Measurements from ENCODE around the gene SKI.

SKI gene

DNA sequence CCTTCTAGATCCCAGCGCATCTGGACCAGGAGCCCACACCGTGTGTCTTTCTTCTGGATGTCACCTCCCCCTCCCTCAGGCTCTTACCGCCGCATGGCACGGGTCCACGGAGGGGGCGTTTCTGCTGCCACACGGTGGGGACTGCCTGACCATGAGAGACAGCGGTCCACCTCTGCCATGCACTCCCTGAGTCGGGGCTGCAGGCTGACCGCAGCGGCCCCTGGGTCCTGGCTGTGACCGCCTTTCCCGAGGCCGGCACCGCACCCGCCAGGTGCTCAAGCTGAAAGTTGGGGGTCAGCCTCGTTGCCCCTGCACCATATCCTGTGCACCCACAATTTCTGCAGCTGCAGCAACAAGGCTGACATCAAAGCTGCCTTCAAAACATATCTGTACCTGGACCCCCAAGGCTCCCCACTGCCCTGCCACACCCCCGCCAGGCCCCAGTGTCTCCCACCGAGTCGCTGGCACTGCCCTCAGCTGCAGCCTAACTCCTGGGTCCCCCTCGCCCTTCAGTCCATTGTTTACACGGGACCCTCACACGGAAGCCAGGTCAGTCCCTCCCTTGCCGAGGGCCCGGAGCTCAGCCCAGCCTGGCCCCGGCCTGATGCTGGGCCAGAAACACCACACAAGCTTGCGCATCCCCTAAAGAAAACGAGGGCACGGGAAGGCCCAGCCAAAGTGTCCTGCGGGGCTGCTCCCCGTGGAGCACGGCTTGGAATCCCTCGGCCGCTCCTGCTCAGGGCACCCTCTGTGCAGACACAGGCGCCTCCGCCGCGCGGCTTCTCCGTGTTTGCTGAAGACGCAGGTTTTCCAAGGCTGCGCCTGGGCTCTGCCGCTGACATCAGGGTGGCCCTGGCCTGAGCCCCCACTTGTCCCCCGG is 111.3 kb downstream of the SKI start:
- no peak for DNase-seq (ENCODE audit: low spot score)

DNA sequence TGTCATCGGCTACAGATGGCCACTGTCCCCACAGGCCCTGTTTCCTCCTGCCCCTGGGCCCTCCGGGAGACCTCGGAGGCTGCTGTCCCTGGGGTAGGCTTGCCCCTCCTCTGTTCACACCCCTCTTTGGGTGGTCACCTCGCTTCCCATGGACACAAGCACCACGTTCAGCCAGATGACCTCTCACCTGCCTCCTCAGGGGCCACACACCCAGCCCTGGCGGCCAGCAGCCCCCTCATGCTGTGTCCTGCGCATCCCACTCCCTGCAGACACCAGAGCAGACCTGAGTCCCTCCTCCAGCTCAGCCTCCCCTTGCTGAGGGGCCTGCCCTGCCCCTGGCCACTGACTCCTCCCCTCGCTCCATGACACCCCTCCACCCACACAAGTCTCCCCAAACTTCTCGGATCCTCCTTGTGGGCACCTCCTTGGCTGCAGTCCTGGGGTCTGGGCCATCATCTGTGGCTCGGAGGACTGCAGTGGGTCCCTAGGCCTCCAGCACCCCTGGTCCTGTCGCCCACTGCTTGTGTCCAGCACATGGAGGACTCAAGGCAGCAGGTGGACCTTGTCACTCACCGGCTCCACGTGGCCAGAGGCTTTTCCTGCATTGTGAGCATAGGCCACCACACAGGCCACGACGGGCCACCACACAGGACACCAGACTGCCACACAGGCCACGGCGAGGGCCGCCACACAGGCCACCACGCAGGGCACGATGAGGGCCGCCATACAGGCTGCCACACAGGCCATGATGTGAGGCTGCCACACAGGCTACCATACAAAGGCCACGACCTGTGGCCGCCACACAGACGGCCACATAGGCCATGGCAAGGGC is 112.2 kb downstream of the SKI start:
- DNase-seq (ENCODE audit: low spot score): no peak

- no peak for DNase-seq (ENCODE audit: low spot score)
These were observed 112.8 kb downstream of the SKI start for GRCh38 chr1:2340918-2341254.

GRCh38 chr1:2341706-2342383 is 113.7 kb downstream of the SKI start:
- no peak for DNase-seq (ENCODE audit: low spot score)

DNA sequence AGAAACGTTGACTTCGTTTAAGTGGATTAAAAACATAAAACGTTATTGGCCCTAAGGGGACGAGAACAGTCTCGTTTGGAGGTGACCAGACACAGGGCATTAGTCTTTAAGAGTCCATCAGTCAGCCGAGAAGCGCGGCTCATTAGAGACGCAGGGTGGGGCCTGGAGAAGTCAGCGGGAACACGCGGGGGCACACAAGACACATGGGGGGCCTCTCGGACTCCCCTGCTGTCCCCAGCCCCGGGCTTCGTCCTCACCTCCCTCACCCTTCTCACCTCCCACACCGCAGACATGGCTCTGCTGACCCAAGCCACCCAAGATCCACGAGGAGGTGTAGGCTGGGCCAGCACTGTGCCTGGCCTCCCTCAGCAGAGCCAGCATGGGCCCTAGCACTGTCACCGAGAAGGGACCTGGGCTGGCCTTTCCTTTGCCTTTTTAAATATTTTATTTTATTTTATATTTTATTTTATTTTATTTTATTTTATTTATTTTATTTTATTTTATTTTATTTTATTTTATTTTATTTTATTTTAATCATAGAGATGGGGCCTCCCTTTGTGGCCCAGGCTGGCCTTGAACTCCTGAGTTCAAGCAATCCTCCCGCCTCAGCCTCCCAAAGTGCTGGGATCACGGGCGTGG is 114.4 kb downstream of the SKI start:
- DNase-seq (ENCODE audit: low spot score): no peak

GRCh38 chr1:2343023-2343935 is 115.2 kb downstream of the SKI start:
- no peak for DNase-seq (ENCODE audit: low spot score)

GRCh38 chr1:2344121-2344681 is 116.1 kb downstream of the SKI start:
- no peak for DNase-seq (ENCODE audit: low spot score)

- no peak for DNase-seq (ENCODE audit: low spot score)
These were observed 116.7 kb downstream of the SKI start for GRCh38 chr1:2344744-2345296.

GRCh38 chr1:2345297-2346075 is 117.4 kb downstream of the SKI start:
- no peak for DNase-seq (ENCODE audit: low spot score)

DNA sequence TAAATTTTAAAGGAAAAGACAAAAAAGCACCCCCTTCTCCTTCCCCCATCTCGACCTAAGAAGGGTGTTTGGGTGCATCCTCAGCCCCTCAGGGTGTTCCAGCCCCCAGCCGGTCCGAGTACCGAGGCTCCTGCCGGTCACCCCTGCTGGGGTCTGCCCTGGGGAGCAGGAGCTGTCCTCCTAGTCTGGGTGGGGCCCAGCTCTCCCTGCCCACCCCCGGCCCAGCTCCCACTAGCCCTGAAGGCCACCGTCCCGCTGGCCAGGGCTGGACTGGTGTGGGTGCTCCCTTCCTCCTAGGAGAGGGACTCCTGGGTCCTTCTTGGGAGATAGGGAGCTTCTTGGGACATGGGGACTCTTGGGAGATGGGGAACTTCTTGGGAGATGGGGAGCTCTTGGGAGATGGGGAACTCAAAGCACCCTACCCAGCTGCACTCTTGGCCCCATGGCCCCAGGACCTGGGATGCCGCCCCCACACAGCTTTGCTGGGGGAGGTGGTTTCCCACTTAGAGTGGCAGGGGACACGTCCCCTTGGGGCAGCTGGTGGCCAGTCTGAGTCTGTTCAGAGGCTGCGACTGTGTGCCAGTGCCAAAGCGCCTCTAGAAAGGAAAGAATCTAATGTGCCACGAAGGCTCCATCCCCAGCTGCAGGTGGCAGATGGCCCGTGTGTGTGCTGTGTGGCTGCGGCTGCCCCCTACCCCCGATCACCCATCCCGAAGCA is 118.7 kb downstream of the SKI start:
- no peak for DNase-seq (ENCODE audit: low spot score)

DNA sequence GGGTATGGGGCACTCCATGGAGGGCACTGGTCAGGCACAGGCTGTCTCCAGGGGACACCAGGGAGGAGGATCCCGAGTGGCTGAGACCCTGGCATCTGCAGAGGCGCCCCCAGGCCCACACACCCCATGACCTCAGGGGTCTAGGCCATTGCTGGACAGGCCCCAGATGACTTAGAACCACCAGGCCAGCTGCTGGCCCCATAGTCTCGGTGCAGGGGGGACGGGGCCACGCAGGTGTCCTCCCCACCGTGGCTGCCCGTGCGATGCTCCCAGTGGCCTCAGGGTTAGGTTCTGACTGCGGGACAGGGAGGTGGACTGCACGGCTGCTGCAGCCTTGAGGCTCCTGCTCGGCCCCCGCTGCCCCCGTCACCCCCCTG is 119.3 kb downstream of the SKI start:
- no peak for DNase-seq (ENCODE audit: low spot score)

DNA sequence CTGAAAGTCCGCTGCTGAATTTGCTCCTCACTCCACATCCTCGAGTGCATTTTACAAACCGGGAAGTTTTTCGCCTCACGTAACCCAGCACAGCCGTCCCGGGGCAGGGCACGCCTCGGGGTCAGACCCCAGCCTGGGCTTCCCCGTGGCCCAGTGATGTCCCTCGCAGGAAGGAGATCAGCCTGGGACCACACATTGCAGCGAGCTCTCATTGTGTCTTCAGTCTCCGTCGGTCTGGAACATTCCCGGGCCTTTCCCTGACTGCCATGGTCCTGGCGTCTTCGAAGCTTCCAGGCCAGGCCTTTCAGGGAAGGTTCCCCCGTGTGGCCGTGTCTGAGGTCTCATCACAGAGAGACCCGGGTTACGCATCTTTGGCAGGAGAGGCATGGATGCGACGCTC is 119.8 kb downstream of the SKI start:
- no peak for DNase-seq (ENCODE audit: low spot score)

DNA sequence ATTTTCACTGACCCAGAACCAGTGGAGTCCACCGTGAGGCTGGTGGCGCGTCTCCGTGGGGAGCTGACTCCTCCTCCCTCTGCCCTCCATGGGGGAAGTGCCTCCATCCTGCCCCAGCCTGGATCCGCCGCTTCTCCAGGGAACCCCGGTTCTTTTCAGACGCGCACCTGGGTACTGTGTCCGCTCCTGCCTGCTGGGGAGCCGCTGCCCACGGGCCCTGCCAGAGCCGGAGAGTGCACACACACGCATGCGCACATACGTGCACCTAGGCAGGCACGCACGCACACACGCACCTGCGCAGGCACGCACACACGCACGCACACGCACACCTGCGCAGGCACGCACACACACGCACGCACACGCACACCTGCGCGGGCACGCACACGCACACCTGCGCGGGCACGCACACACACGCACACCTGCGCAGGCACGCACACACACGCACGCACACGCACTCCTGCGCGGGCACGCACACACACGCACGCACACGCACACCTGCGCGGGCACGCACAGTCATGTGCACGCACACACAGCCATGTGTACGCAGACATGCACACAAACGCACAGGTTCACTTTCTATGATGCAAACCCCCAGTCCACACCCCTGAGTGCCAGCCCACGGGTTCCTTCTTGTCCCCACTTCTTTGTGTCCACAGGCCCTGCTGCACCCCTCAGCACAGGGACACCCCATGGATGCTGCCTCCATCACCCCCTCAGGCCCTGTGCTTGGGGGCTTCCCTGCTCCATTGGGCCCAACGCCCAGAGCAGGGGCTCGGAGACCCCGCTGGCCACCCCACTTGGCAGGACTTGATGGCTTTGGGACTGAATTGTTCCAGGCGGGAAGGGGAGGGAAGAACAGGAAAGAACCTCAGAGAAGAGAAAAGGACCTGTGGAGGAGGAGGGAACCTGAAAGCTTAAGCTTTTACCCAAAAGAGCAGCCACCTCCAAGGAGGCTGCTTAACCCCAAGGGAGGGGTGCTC is 120.5 kb downstream of the SKI start:
- DNase-seq (ENCODE audit: low spot score): no peak

GRCh38 chr1:2349806-2350205 is 121.7 kb downstream of the SKI start:
- DNase-seq (ENCODE audit: low spot score): no peak

- DNase-seq (ENCODE audit: low spot score): no peak
These were observed 122.4 kb downstream of the SKI start for GRCh38 chr1:2350501-2350900.

- DNase-seq (ENCODE audit: low spot score): no peak
These were observed 123.0 kb downstream of the SKI start for GRCh38 chr1:2350911-2351655.

- DNase-seq (ENCODE audit: low spot score): no peak
These were observed 123.6 kb downstream of the SKI start for GRCh38 chr1:2351723-2352122.
